ENCODE measurements around the gene ABCB1.
"Not testable (repeated sequence)": the region's sequence is repeated elsewhere in the genome, so short reads cannot be mapped to it uniquely, and the experiment has no call there.

ABCB1 gene

DNA sequence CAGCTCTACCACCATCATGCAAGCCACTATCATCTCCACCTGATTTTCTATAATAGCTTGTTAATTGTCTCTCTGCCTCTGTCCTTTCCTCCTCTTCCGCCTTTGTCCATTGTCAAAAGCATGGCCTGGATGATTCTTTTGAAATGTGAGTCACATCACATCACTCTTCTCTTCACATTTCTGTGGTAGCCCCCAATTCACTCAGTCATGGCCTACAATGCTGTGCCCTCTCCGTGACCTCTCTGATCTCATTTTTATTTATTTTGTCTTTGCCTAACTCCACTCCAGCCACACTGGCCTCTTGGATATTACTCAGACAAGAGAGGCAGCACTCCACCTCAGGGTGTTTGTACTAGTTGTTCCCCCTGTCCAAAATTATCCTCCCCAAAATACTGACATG lies 120.3 kb downstream of the ABCB1 start:
- Histone ChIP-seq H3K9ac (ENCODE audit: insufficient read length) (no peak overlapping the region), H3K4me3 (no peak overlapping the region), H3K36me3 (ENCODE audit: insufficient read depth, low read length) (no peaks in the 10 kb centered on the region), H3K9me3 (ENCODE audit: low read depth, low read length) (no peaks in the 10 kb centered on the region), H3K27ac (no peak overlapping the region)
- TF ChIP-seq EZH2 (IDR thresholded peaks at IDR 0.05) (no peak), FOXP2 (optimal IDR thresholded peaks at IDR 0.05; ENCODE audit: control extremely low read depth, extremely low read length, insufficient read depth) (no peak), POLR2AphosphoS5 (IDR thresholded peaks at IDR 0.05; ENCODE audit: borderline replicate concordance, low read depth, low read length) (no peak)
- no peak for DNase-seq (ENCODE audit: low read depth, low spot score)

DNA sequence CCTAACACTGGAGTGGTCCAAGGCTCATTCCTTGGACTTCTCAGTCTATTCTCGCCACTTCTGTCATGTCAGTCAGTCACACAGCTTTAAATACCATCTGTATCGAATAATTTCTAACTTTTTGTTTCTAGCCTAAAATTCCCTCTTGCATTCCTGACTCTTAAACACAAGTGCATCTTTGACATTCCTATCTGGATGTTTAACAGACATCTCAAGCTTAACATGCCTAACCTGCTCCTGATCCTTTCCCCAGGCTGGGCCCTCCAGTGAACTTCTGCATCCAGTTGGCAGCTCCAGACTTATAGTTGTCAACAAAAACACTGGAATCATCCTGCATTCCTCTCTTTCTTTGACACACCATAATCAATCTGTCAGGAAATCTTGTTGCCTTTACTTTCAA lies 120.7 kb downstream of the ABCB1 start:
- no peak overlapping the region for H3K27ac ChIP-seq
- TF ChIP-seq FOXP2 (optimal IDR thresholded peaks at IDR 0.05; ENCODE audit: control extremely low read depth, extremely low read length, insufficient read depth) (no peak), EZH2 (IDR thresholded peaks at IDR 0.05) (no peak), POLR2AphosphoS5 (IDR thresholded peaks at IDR 0.05; ENCODE audit: borderline replicate concordance, low read depth, low read length) (no peak)
- H3K9ac ChIP-seq (ENCODE audit: insufficient read length): no peak overlapping the region
- H3K4me3 ChIP-seq: no peak overlapping the region
- no peaks in the 10 kb centered on the region for H3K9me3 ChIP-seq (ENCODE audit: low read depth, low read length)
- no peaks in the 10 kb centered on the region for H3K36me3 ChIP-seq (ENCODE audit: insufficient read depth, low read length)
- DNase-seq (ENCODE audit: low read depth, low spot score): no peak

DNA sequence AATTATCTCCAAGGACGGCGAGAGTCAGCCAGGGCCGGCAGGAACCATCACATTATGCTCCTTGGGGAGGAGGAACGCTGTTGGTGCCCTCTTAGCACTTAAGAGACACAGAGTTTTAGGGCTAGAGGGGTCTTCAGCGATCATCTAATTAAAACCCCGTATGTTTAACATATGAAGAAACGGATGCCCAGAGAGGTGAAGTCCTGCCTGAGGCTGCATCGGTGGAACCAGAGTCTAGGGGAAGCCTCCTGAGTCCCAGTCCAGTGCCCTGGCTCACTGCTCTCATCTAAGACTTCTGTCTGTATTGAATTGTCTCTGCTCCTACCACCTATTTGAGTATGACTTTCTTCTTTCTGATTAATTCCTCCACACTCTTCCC lies 124.5 kb downstream of the ABCB1 start:
- H3K27ac ChIP-seq: no peak overlapping the region
- no peak overlapping the region for H3K4me3 ChIP-seq

DNA sequence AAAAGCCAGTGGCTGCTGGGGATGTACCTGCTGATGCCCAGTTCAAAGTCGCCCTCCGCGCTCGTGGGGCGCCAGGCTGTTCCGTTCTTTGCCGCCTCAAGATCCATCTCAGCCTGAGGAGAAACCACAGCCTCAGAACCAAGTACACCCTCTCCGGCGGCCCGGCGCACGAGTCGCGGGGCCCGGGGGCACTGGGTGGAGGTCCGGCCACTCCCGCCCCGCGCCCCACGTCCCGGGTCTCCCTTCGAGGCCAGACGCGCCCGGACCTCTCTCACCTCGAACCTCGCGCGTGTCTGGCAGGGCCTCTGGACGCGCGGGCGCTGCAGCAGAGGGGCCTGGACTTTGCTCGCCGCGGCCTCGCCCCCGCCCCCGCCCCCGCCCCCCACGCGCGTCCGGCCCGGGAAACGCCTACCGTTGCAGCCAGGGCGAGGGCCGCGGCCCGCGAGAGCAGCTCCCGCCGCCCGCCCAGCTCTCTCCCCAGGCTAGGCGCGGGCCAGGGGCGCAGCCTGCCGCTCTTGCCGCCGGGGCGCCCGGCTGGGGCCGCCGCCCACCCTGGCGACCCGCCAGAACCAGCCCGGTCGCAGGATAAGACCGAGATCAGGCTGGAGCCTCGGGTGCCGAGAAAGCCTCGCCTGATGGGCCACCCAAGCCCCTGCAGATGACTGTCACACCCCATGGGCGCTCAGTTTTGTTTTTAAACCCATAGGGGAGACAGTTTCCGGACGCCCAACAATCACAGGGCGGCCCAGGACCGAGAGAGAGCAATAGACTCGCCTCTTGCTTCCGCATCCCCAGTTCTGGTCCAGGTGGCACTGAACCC lies 125.1 kb downstream of the ABCB1 start, which contains the start of gene ABCB4:
Gene ABCB4, minus strand, starts transcription at position 322 of the 820 bp plus-strand sequence. Its CDS starts 215 bp downstream, at position 107.
- TF ChIP-seq FOXP2 (optimal IDR thresholded peaks at IDR 0.05; ENCODE audit: control extremely low read depth, extremely low read length, insufficient read depth): no peak
- TF ChIP-seq POLR2AphosphoS5 (IDR thresholded peaks at IDR 0.05; ENCODE audit: borderline replicate concordance, low read depth, low read length): no peak
- no peak for TF ChIP-seq EZH2 (IDR thresholded peaks at IDR 0.05)
- no peak for DNase-seq (ENCODE audit: low read depth, low spot score)
- H3K4me3 ChIP-seq: peak within 1 kb of the TSS; percentile 54
- H3K27ac ChIP-seq: no peak within 1 kb of the TSS
- no peaks in the 10 kb centered on the region for H3K36me3 ChIP-seq (ENCODE audit: insufficient read depth, low read length)
- H3K9me3 ChIP-seq (ENCODE audit: low read depth, low read length): no peaks in the 10 kb centered on the region
- no peak within 1 kb of the TSS for H3K9ac ChIP-seq (ENCODE audit: insufficient read length)

More for the DNA sequence above, 124.5 kb downstream of the ABCB1 start:
- Histone ChIP-seq H3K36me3 (ENCODE audit: insufficient read depth, low read length) (no peaks in the 10 kb centered on the region), H3K9ac (ENCODE audit: insufficient read length) (no peak overlapping the region), H3K9me3 (ENCODE audit: low read depth, low read length) (no peaks in the 10 kb centered on the region)
- DNase-seq (ENCODE audit: low read depth, low spot score): no peak
- no peak for TF ChIP-seq FOXP2 (optimal IDR thresholded peaks at IDR 0.05; ENCODE audit: control extremely low read depth, extremely low read length, insufficient read depth)
- no peak for TF ChIP-seq POLR2AphosphoS5 (IDR thresholded peaks at IDR 0.05; ENCODE audit: borderline replicate concordance, low read depth, low read length)
- no peak for TF ChIP-seq EZH2 (IDR thresholded peaks at IDR 0.05)

DNA sequence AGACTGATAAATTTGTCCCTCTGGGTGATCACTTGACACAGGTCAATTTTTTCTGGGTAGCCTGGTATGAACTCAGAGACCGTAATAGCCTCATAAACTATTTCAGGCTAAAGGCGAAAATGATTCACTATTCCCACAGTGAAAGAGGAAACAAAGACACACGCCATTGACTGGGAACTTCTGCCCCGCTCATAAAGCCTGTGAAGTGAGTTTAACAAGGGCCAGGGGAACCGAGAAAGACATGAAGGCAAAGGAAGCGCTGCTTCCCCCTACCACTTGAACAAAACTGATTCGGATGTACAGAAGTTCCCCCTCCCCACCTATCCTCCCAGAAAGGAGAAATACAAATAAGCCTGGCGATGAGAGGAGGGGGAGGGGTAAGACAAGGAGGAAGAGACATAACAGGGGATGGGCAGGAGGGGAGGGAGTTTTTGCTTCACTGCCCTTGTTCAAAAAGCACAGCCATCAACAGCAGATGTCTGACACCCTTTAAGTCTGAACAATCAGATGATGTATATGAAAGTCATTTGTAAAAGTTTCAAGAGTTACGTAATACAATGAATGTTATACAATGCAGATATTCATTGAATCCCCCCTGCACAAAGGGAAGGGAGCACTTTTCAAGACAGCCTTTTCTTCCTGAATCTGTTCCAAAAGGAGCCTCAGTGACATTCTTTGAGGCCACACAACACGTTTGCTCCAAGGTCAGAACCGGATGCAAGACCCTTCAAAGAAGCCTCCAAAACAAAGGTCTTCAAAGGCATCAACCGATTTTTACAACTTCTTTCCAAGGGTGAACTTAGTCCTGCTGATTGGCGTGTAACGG lies 125.9 kb downstream of the ABCB1 start:
- Histone ChIP-seq H3K36me3 (ENCODE audit: insufficient read depth, low read length) (no peaks in the 10 kb centered on the region), H3K9ac (ENCODE audit: insufficient read length) (no peak overlapping the region), H3K27ac (no peak overlapping the region), H3K9me3 (ENCODE audit: low read depth, low read length) (no peaks in the 10 kb centered on the region), H3K4me3 (peak overlapping the region; percentile 54)
- TF ChIP-seq EZH2 (IDR thresholded peaks at IDR 0.05) (no peak), POLR2AphosphoS5 (IDR thresholded peaks at IDR 0.05; ENCODE audit: borderline replicate concordance, low read depth, low read length) (no peak), FOXP2 (optimal IDR thresholded peaks at IDR 0.05; ENCODE audit: control extremely low read depth, extremely low read length, insufficient read depth) (no peak)
- DNase-seq (ENCODE audit: low read depth, low spot score): no peak

DNA sequence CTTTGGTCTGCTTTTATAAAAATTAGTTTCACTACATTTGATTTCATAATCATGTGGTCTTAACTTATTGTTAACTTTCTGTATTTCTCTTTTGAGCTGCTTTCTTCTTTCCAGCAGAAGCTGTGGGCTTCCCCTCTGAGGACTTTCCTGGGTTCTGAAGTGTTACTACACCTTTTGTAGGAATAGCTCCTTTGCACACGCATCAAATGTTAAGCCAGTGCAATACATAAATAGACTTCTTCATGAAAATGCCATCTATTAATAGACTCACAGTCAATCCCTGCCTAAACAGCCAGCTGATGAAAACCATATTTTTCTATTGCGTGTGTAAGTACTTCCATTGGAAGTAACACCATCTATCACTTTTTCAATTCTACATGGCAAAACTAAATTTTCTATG lies 126.7 kb downstream of the ABCB1 start:
- Histone ChIP-seq H3K9ac (ENCODE audit: insufficient read length) (no peak overlapping the region), H3K9me3 (ENCODE audit: low read depth, low read length) (no peaks in the 10 kb centered on the region), H3K36me3 (ENCODE audit: insufficient read depth, low read length) (no peaks in the 10 kb centered on the region), H3K4me3 (no peak overlapping the region), H3K27ac (no peak overlapping the region)
- no peak for TF ChIP-seq EZH2 (IDR thresholded peaks at IDR 0.05)
- no peak for TF ChIP-seq POLR2AphosphoS5 (IDR thresholded peaks at IDR 0.05; ENCODE audit: borderline replicate concordance, low read depth, low read length)
- no peak for TF ChIP-seq FOXP2 (optimal IDR thresholded peaks at IDR 0.05; ENCODE audit: control extremely low read depth, extremely low read length, insufficient read depth)
- DNase-seq (ENCODE audit: low read depth, low spot score): no peak

DNA sequence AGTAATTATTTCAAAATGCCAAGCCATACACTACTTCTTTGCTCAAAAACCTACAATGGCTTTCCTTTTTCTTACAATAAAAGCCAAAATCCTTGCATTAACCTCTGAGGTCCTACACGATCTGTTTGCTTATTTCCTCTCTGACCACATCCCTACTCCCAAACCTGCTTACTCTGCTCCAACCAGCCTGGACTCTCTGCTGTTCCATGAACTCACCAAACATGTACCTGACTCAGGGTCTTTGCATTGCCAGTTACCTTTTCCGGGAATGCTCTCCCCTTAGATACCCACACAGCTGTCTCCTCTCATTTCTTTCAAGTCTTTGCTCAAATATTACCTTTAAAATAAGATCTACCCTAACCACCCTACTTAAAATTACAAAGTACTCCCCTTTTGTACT lies 127.5 kb downstream of the ABCB1 start:
- Histone ChIP-seq H3K27ac (no peak overlapping the region), H3K9ac (ENCODE audit: insufficient read length) (no peak overlapping the region), H3K36me3 (ENCODE audit: insufficient read depth, low read length) (no peaks in the 10 kb centered on the region), H3K9me3 (ENCODE audit: low read depth, low read length) (no peaks in the 10 kb centered on the region), H3K4me3 (no peak overlapping the region)
- TF ChIP-seq POLR2AphosphoS5 (IDR thresholded peaks at IDR 0.05; ENCODE audit: borderline replicate concordance, low read depth, low read length) (no peak), EZH2 (IDR thresholded peaks at IDR 0.05) (no peak), FOXP2 (optimal IDR thresholded peaks at IDR 0.05; ENCODE audit: control extremely low read depth, extremely low read length, insufficient read depth) (no peak)
- no peak for DNase-seq (ENCODE audit: low read depth, low spot score)

DNA sequence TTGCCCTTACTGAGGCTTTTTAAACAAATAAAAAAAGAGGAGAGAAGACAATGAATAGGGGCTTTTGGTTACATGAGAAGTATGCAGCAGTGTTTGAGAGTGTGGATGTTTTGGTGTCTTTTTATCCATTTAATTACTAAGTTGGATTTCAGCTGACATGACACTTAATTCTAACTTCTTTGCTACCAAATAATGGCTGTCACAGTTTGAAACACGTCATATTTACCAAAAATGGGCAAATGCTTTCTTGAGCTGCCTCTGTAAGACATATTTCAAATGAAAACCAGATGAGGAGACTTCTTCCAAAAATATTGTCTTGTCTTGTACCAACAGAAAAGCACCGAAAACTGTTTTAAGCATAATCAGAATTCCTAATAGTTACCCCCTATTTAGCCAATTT lies 129.2 kb downstream of the ABCB1 start:
- Histone ChIP-seq H3K36me3 (ENCODE audit: insufficient read depth, low read length) (no peaks in the 10 kb centered on the region), H3K9me3 (ENCODE audit: low read depth, low read length) (no peaks in the 10 kb centered on the region), H3K27ac (no peak overlapping the region), H3K9ac (ENCODE audit: insufficient read length) (no peak overlapping the region), H3K4me3 (no peak overlapping the region)
- TF ChIP-seq POLR2AphosphoS5 (IDR thresholded peaks at IDR 0.05; ENCODE audit: borderline replicate concordance, low read depth, low read length) (no peak), EZH2 (IDR thresholded peaks at IDR 0.05) (no peak), FOXP2 (optimal IDR thresholded peaks at IDR 0.05; ENCODE audit: control extremely low read depth, extremely low read length, insufficient read depth) (no peak)
- no peak for DNase-seq (ENCODE audit: low read depth, low spot score)

DNA sequence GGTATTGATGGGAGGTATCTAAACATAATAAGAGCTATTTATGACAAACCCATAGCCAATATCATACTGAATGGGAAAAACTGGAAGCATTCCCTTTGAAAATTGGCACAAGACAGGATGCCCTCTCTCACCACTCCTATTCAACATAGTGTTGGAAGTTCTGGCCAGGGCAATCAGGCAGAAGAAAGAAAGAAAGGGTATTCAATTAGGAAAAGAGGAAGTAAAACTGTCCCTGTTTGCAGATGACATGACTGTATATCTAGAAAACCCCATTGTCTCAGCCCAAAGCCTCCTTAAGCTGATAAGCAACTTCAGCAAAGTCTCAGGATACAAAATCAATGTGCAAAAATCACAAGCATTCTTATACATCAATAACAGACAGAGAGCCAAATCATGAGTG lies 131.5 kb downstream of the ABCB1 start:
- not testable (repeated sequence) for H3K9me3 ChIP-seq (ENCODE audit: low read depth, low read length); H3K27ac ChIP-seq; H3K36me3 ChIP-seq (ENCODE audit: insufficient read depth, low read length); H3K9ac ChIP-seq (ENCODE audit: insufficient read length); H3K4me3 ChIP-seq; DNase-seq (ENCODE audit: low read depth, low spot score)

DNA sequence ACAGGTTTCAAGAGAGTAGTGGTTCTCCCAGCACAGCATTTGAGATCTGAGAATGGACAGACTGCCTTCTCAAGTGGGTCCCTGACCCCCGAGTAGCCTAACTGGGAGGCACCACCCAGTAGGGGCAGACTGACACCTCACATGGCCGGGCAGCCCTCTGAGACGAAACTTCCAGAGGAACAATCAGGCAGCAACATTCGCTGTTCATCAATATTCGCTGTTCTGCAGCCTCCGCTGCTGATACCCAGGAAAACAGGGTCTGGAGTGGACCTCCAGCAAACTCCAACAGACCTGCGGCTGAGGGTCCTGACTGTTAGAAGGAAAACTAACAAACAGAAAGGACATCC lies 135.2 kb downstream of the ABCB1 start:
- not testable (repeated sequence) for H3K27ac ChIP-seq; H3K9me3 ChIP-seq (ENCODE audit: low read depth, low read length); DNase-seq (ENCODE audit: low read depth, low spot score); H3K36me3 ChIP-seq (ENCODE audit: insufficient read depth, low read length); H3K9ac ChIP-seq (ENCODE audit: insufficient read length); H3K4me3 ChIP-seq

DNA sequence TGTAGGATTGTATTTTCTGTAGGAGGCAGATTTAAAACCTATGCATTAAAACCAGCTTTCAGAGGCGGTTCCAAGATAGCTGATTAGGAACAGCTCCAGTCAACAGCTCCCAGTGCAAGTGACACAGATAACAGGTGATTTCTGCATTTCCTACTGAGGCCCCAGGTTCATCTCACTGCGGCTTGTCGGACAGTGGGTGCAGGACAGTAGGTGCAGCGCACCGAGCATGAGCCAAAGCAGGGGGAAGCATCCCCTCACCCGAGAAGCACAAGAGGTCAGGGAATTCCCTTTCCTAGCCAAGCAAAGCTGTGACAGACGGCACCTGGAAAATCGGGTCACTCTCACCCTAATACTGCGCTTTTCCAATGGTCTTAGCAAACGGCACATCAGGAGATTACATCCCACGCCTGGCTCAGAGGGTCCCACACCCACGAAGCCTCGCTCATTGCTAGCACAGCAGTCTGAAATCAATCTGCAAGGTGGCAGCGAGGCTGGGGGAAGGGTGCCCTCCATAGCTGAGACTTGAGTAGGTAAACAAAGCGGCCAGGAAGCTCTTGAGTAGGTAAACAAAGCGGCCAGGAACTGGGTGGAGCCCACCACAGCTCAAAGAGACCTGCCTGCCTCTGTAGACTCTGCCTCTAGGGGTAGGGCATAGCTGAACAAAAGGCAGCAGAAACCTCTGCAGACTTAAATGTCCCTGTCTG lies 135.7 kb downstream of the ABCB1 start:
- not testable (repeated sequence) for H3K27ac ChIP-seq; H3K9me3 ChIP-seq (ENCODE audit: low read depth, low read length); H3K4me3 ChIP-seq; H3K36me3 ChIP-seq (ENCODE audit: insufficient read depth, low read length); DNase-seq (ENCODE audit: low read depth, low spot score); H3K9ac ChIP-seq (ENCODE audit: insufficient read length)

Data from SK-N-MC (cell line).